SK-N-SH treated with all-trans-retinoic acid at 6 μM for 48 hours (cell line): ENCODE results near the gene CD300LF.

Experiments
- ATAC-seq: fragments of 200-7000 bp; cut with Tn5 transposase; 3 replicates; pipeline ENCODE4 v1.9.1; 2020; ENCODE audit warnings: mild to moderate bottlenecking, moderate library complexity
- ARNTL ChIP-seq: fragments of 450-650 bp; formaldehyde crosslinking; IDR thresholded peaks from 2 replicates; pipeline ENCODE4 v1.5.0; 2020; ENCODE audit warnings: low read depth, mild to moderate bottlenecking, moderate library complexity, borderline replicate concordance
- BACH2 ChIP-seq: fragments of 250-450 bp; sonication (Bioruptor Pico); IDR thresholded peaks from 2 replicates; pipeline ENCODE4 v1.9.0; 2021; ENCODE audit warnings: mild to moderate bottlenecking, borderline replicate concordance
- CSRNP3 ChIP-seq: fragments of 250-450 bp; sonication (Bioruptor Pico); IDR thresholded peaks from 2 replicates; pipeline ENCODE4 v1.5.1; 2021; ENCODE audit warnings: mild to moderate bottlenecking, moderate library complexity
- ESRRG ChIP-seq: fragments of 250-450 bp; sonication (Bioruptor Pico); IDR thresholded peaks from 2 replicates; pipeline ENCODE4 v1.6.1; 2021; ENCODE audit warnings: mild to moderate bottlenecking
- GLIS3 ChIP-seq: fragments of 250-450 bp; sonication (Bioruptor Pico); IDR thresholded peaks from 2 replicates; pipeline ENCODE4 v1.5.0; 2020; ENCODE audit warnings: mild to moderate bottlenecking, moderate library complexity
- ISL1 ChIP-seq: fragments of 250-450 bp; sonication (Bioruptor Pico); IDR thresholded peaks from 2 replicates; pipeline ENCODE4 v2.1.2; 2022; ENCODE audit warnings: mild to moderate bottlenecking, moderate library complexity
- OSR1 ChIP-seq: fragments of 250-450 bp; sonication (Bioruptor Pico); IDR thresholded peaks from 2 replicates; pipeline ENCODE4 v1.8.0; 2022; ENCODE audit warnings: moderate library complexity, mild to moderate bottlenecking, inconsistent platforms
- PPARA ChIP-seq: fragments of 250-450 bp; sonication (Bioruptor Pico); IDR thresholded peaks from 2 replicates; pipeline ENCODE4 v1.5.0; 2020; ENCODE audit warnings: mild to moderate bottlenecking, borderline replicate concordance
- RARB ChIP-seq: fragments of 250-450 bp; sonication (Bioruptor Pico); IDR thresholded peaks from 2 replicates; pipeline ENCODE4 v1.8.0; 2021; ENCODE audit warnings: mild to moderate bottlenecking, moderate library complexity
- SNAI2 ChIP-seq: fragments of 250-450 bp; sonication (Bioruptor Pico); IDR thresholded peaks from 2 replicates; pipeline ENCODE4 v1.5.0; 2020; ENCODE audit warnings: mild to moderate bottlenecking, moderate library complexity
- TCF4 ChIP-seq: fragments of 250-450 bp; sonication (Bioruptor Pico); IDR thresholded peaks from 2 replicates; pipeline ENCODE4 v1.8.0; 2021; ENCODE audit warnings: mild to moderate bottlenecking, moderate library complexity, borderline replicate concordance
- TOX ChIP-seq: fragments of 250-450 bp; sonication (Bioruptor Pico); IDR thresholded peaks from 2 replicates; pipeline ENCODE4 v1.8.0; 2021; ENCODE audit warnings: mild to moderate bottlenecking, moderate library complexity, borderline replicate concordance
- TSHZ2 ChIP-seq: fragments of 250-450 bp; sonication (Bioruptor Pico); IDR thresholded peaks from 2 replicates; pipeline ENCODE4 v1.5.0; 2020; ENCODE audit warnings: mild to moderate bottlenecking, moderate library complexity
- ZC3H10 ChIP-seq: fragments of 250-450 bp; sonication (Bioruptor Pico); IDR thresholded peaks from 2 replicates; pipeline ENCODE4 v1.5.1; 2021; ENCODE audit warnings: mild to moderate bottlenecking, moderate library complexity
- ZFP3 ChIP-seq: fragments of 250-450 bp; sonication (Bioruptor Pico); IDR thresholded peaks from 2 replicates; pipeline ENCODE4 v1.5.0; 2020; ENCODE audit warnings: mild to moderate bottlenecking, moderate library complexity
- ZFP30 ChIP-seq: fragments of 450-650 bp; formaldehyde crosslinking; IDR thresholded peaks from 2 replicates; pipeline ENCODE4 v1.5.0; 2022; ENCODE audit warnings: mild to moderate bottlenecking, moderate library complexity
- ZNF70 ChIP-seq: fragments of 450-650 bp; formaldehyde crosslinking; IDR thresholded peaks from 2 replicates; pipeline ENCODE4 v1.5.0; 2020; ENCODE audit warnings: mild to moderate bottlenecking, moderate library complexity
- ZNF8 ChIP-seq: fragments of 450-650 bp; formaldehyde crosslinking; IDR thresholded peaks from 2 replicates; pipeline ENCODE4 v1.5.0; 2020; ENCODE audit warnings: mild to moderate bottlenecking, moderate library complexity
- TF ChIP-seq, protein P1 (sequence below): fragments of 250-450 bp; sonication (Bioruptor Pico); IDR thresholded peaks from 2 replicates; pipeline ENCODE4 v1.8.0; 2021; ENCODE audit warnings: low read depth, mild to moderate bottlenecking, moderate library complexity, borderline replicate concordance
- TF ChIP-seq, protein P2 (sequence below): fragments of 250-450 bp; sonication (Bioruptor Pico); IDR thresholded peaks from 2 replicates; pipeline ENCODE4 v1.8.0; 2020; ENCODE audit warnings: mild to moderate bottlenecking, moderate library complexity, borderline replicate concordance

CD300LF gene

DNA sequence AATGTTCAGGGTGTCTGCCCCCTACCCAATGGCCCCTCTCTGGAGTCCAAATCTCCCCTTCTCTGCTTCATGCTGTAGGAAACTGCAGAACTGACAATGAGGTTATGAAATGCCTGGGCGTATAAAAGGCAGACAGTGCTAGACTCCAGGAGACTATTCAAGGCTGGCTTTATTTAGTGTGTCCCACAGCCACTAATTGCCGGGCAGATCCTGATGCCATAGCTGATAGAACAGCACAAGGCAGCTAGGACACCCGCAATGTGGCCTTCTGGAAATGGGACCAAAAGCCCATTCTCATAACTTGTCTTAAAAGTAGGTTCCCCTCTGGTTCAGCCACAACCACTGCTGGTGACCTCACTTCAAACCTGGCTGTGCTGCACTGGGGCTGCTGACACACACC, 60.7 kb downstream of the CD300LF start:
- ATAC-seq, result no peak
- no peak for TF ChIP-seq ZNF8 (CRISPR knock-in tag)
- TF ChIP-seq, protein P1, sequence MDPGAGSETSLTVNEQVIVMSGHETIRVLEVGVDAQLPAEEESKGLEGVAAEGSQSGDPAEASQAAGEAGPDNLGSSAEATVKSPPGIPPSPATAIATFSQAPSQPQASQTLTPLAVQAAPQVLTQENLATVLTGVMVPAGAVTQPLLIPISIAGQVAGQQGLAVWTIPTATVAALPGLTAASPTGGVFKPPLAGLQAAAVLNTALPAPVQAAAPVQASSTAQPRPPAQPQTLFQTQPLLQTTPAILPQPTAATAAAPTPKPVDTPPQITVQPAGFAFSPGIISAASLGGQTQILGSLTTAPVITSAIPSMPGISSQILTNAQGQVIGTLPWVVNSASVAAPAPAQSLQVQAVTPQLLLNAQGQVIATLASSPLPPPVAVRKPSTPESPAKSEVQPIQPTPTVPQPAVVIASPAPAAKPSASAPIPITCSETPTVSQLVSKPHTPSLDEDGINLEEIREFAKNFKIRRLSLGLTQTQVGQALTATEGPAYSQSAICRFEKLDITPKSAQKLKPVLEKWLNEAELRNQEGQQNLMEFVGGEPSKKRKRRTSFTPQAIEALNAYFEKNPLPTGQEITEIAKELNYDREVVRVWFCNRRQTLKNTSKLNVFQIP (CRISPR knock-in tag), result no peak
- TF ChIP-seq RARB (CRISPR knock-in tag), result no peak
- TF ChIP-seq TSHZ2, result no peak
- TF ChIP-seq, protein P2, sequence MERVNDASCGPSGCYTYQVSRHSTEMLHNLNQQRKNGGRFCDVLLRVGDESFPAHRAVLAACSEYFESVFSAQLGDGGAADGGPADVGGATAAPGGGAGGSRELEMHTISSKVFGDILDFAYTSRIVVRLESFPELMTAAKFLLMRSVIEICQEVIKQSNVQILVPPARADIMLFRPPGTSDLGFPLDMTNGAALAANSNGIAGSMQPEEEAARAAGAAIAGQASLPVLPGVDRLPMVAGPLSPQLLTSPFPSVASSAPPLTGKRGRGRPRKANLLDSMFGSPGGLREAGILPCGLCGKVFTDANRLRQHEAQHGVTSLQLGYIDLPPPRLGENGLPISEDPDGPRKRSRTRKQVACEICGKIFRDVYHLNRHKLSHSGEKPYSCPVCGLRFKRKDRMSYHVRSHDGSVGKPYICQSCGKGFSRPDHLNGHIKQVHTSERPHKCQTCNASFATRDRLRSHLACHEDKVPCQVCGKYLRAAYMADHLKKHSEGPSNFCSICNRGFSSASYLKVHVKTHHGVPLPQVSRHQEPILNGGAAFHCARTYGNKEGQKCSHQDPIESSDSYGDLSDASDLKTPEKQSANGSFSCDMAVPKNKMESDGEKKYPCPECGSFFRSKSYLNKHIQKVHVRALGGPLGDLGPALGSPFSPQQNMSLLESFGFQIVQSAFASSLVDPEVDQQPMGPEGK (CRISPR knock-in tag), result no peak
- TF ChIP-seq CSRNP3 (CRISPR knock-in tag), result no peak
- no peak for TF ChIP-seq PPARA (CRISPR knock-in tag)
- TF ChIP-seq ESRRG (CRISPR knock-in tag), result no peak
- TF ChIP-seq ARNTL, result no peak
- no peak for TF ChIP-seq SNAI2
- TF ChIP-seq ZFP3 (CRISPR knock-in tag), result no peak
- no peak for TF ChIP-seq TOX (CRISPR knock-in tag)
- TF ChIP-seq OSR1 (CRISPR knock-in tag), result no peak
- no peak for TF ChIP-seq BACH2
- TF ChIP-seq ZC3H10 (CRISPR knock-in tag), result no peak
- no peak for TF ChIP-seq ISL1 (CRISPR knock-in tag)
- TF ChIP-seq GLIS3, result no peak
- TF ChIP-seq ZNF70 (CRISPR knock-in tag), result no peak
- TF ChIP-seq ZFP30 (CRISPR knock-in tag), result no peak

DNA sequence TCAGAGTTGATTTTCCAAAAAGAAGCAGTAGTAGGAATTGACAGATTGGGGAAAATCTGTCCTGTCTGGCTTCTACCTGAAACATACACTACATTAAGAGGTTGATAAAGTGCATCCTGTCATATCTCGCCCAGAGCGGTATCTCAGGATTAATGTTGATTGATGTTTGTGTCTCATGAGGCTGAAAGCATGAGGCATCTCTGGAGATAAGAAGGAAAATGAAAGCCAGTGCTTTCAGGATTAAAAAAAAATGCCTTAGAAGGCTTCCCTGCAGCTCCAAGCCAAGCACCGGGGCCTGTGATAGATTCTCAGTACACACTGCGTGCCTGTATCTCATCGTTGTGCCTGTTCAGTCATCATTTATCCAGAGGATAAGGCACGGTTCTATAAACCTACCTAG, 62.8 kb downstream of the CD300LF start:
- ATAC-seq, result no peak
- no peak for TF ChIP-seq GLIS3
- TF ChIP-seq ISL1 (CRISPR knock-in tag), result peak; percentile 53
- TF ChIP-seq TSHZ2, result peak; percentile 65; the same call in 1 of the 2 replicates

DNA sequence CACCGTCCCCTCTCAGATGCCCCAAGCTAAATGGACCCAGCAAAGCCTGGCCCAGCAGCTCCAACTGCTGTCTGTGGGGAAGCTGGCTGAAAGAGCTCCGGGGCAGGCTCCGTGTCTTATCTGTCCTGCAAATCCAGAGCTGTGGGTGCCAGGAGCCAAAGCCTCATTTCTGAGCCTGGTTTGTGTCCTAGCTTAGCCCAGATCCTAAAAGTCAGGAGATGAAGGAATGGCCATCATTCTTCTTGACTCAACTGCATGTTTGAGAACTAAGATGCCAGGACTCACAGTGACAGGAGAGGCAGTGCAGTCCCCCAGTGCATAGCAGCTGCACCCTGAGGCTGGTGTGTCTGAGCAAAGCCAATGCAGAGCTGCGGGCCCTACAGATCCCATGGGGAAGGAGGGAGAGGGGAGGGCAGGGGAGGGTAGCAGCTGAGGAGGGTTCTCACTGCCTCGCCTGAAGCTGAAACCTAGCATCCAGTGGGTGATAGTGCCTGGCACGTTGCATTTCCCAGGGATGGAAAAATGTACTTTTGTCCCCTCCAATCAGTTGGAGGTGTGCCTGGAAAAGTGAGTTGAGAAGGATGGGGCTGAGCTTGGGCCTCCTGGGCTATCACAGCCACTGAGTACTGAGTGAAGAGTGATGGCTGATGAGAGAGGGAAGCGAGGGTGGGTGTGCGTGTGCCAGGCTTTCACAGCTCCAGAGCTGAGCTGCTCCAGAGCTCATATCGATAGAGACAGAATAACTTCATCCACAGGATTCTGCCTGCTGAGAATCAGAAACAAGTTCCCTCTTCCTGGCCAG, 64.7 kb downstream of the CD300LF start:
- no peak for TF ChIP-seq OSR1 (CRISPR knock-in tag)
- no peak for TF ChIP-seq ZNF8 (CRISPR knock-in tag)
- TF ChIP-seq RARB (CRISPR knock-in tag), result no peak
- no peak for TF ChIP-seq ZFP30 (CRISPR knock-in tag)
- no peak for TF ChIP-seq ZFP3 (CRISPR knock-in tag)
- peak; percentile 28; the same call in 1 of the 2 replicates for TF ChIP-seq TCF4 (CRISPR knock-in tag)
- TF ChIP-seq TSHZ2, result 0 out of 2 replicates have a peak, but pooled peaks have one; percentile 20
- TF ChIP-seq, all 23 proteins: peak for 2
- ATAC-seq, result no peak; the same call in 2 of the 3 replicates
